OCI-LY1 (cell line): ENCODE measurements around the gene PDE2A.

Experiments
- EZH2 ChIP-seq: fragments of 200-600 bp; sonication (generic), shearing (Covaris generic); IDR thresholded peaks from 2 replicates; pipeline ENCODE4 v1.8.0; 2017; ENCODE audit warnings: borderline replicate concordance, mixed run types, mild to moderate bottlenecking, antibody characterized with exemption, low read length, moderate library complexity, mixed read lengths
- TF ChIP-seq, protein P1 (sequence below): fragments of 200-600 bp; sonication (generic), shearing (Covaris generic); IDR thresholded peaks from 2 replicates; pipeline ENCODE4 v1.5.1; 2017; ENCODE audit warnings: mild to moderate bottlenecking, antibody characterized with exemption, low read length, moderate library complexity, mixed read lengths

DNA sequence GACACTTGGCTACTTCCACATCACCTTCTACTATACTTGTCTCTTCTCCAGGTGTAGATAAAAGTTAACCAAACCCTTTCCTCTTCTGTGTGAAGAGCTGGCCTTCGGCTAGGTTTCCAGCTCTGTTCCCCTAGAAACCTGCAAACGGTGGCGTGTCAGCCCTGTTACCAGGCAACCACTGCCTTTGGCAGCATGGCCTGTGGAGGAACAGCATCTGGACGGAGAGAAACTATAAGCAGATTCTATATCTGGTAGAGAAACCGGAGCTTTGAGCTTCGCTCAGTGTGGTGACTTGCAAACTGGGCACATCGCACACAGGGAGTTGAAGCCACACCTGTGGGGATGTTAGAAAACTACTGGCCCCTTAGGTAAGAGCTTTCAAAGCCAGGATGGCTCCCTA is 42.1 kb upstream of the PDE2A start:
- TF ChIP-seq, protein P1, sequence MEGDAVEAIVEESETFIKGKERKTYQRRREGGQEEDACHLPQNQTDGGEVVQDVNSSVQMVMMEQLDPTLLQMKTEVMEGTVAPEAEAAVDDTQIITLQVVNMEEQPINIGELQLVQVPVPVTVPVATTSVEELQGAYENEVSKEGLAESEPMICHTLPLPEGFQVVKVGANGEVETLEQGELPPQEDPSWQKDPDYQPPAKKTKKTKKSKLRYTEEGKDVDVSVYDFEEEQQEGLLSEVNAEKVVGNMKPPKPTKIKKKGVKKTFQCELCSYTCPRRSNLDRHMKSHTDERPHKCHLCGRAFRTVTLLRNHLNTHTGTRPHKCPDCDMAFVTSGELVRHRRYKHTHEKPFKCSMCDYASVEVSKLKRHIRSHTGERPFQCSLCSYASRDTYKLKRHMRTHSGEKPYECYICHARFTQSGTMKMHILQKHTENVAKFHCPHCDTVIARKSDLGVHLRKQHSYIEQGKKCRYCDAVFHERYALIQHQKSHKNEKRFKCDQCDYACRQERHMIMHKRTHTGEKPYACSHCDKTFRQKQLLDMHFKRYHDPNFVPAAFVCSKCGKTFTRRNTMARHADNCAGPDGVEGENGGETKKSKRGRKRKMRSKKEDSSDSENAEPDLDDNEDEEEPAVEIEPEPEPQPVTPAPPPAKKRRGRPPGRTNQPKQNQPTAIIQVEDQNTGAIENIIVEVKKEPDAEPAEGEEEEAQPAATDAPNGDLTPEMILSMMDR = no peak
- no peak for TF ChIP-seq EZH2
